Amygdala (tissue), 56 donors: ENCODE results near the gene TRIM32.
"Not testable (repeated sequence)": the region's sequence is repeated elsewhere in the genome, so short reads cannot be mapped to it uniquely, and the experiment has no call there.

ENCODE experiments used
- DNase-seq, 56 donors: peaks; one replicate each; lab custom pipeline; 2025; lab: John Stamatoyannopoulos, UW

TRIM32 gene

DNA sequence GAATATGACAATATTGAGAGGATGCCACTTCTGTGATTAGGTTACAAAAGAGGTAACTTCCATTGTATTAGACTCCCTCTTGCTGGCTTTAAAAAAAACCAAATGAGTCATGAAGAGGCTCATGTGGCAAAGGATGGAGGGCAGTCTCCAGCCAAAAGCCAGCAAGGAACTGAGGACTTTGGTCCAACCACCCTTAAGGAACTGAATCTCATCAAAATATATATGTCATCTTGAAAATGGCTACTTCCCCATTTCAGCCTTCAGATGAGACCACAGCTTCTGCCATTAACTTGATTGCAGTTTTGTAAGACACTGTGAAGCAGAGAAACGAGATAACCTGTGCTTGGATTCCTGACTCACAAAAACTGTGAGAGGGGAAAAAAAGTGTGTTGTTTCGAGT lies 15.5 kb upstream of the TRIM32 start:
- DNase-seq = no peak

DNA sequence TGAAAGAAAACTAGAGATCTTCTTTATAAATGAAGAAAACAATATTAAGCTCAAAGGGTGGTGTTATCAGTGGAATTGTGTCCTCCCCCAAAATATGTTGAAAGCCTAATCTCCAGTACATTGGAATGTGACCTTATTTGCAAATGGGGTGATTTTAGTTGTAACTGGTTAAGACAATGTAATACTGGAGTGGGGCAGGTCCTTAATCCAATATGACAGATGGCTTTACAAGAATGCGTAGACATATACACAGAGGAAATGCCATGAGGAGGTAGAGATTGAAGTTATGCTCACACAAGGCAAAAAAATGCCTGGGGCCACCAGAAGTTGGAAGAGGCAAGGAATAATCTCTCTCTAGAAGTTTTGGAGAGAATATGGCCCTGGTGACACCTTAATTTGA lies 13.7 kb upstream of the TRIM32 start:
- no peak for DNase-seq

DNA sequence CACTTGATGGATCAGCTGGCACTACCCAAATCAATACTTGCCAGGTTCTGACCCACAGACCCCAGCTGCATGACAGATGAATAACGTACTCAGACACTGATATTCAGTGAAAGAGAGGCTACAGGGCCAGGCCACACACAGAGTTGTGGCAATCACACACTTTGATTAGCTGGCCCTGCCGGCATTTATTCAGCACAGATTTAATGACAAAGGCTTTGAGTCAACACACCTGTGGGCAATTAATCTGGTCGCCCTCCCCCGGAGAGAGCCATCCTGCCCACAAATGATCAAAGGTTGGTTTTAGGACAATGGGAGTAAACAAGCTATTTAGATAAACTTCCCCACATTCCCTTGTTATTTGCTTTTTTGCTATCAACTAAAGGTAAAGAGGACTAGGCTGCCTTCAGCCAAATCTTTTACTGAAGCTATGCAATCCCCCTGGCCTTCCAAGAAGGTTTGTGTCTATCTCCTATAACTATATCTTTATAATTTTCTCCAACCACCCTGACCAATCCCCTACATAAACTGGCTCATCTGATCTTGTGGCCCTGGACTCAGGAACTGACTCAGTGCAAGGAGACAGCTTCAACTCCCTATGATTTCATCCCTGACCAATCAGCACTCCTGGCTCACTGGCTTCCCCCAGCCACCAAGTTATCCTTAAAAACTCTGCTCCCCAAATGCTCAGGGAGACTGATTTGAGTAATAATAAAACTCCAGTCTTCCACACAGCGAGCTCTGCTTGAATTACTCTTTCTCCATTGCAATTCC lies 12.7 kb upstream of the TRIM32 start:
- no peak for DNase-seq

DNA sequence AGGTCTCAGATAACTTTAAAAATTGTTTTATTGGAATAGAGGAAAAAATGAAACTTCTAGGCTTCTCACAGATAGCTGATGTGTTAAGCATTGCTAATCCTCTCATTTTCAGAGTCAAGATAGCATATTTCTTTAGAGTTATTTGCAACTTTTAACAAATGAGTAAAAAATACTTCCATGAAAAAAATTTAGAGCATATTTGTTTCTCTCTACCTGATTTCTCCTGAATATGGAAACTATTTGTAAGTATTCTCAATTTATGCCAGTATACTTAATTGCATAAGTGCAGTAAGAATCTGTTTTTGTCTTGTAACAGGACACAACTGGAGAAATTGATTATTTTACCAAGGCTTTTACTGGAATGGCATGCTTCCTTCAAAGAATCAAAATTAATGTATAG lies 3.6 kb upstream of the TRIM32 start:
- no peak for DNase-seq

DNA sequence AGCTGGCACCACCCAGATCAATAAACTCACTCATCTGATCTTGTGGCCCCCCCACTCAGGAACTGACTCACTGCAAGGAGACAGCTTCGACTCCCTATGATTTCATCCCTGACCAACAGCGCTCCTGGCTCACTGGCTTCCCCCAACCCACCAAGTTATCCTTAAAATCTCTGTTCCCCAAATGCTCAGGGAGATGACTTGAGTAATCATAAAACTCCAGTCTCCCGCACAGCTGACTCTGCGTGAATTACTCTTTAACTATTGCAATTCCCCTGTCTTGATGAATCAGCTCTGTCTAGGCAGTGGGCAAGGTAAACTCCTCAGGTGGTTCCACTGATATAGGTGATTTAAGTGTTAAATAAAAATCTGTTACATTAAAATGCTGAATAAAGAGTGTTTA lies 1.9 kb upstream of the TRIM32 start:
- DNase-seq = no peak

DNA sequence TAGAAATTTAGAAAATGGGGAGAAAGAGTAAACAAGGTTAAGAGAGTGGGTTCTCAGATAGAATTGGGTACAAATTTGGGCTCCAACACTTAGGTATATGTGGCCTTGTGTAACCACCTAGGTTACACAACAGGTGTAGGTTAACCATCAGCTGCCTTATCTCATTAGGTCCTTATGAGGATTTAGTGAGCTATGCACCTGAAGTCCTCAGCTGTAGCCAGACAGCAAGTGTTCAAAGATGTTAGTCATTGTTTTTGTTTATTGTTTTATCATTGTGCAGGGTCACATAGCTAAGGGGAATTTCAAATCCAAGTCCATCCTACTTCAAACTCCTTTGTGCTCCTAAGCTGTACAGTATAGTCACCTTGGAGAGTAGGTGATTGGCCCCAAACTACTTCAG lies 970 bp upstream of the TRIM32 start:
- DNase-seq = no peak

DNA sequence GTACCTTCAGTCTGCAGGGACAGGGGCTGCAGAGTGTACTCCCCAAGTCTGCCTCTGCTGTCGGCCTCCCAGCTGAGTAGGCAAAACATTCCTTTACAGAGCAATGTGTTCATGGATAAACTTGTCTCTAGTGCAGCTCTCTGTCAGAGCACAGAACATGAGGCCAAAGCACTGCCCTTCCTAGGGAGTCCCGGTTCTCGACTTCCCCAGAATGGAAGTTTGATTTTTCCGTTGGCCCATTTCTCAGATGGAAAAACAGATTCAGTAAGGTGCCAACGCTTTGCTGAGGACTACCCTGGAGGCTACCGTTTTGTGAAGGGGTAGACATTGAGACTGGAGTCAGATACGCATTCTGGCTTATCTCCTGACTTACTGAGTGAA lies 422 bp upstream of the TRIM32 start:
- no peak for DNase-seq

DNA sequence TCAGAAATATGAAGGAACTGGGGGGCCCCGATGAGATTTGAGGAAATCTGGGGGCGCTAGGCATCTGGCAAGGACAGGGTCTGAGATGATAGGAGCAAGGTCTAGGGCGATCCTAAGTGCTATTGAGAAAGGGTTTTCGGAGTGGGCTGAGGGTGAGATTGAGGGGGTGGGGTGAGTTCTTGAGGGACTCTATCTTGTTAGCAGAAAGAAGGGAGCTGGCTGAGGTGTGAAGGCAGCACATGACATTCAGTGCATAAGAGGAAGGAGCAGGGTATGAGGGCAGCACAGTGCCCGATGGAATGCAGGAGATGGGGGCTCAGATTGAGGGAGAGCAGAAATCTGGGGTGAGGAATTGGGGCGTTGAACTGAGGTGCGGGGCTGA lies 640 bp downstream of the TRIM32 start:
- DNase-seq = peak in 1 of 56 donors; percentile 47

DNA sequence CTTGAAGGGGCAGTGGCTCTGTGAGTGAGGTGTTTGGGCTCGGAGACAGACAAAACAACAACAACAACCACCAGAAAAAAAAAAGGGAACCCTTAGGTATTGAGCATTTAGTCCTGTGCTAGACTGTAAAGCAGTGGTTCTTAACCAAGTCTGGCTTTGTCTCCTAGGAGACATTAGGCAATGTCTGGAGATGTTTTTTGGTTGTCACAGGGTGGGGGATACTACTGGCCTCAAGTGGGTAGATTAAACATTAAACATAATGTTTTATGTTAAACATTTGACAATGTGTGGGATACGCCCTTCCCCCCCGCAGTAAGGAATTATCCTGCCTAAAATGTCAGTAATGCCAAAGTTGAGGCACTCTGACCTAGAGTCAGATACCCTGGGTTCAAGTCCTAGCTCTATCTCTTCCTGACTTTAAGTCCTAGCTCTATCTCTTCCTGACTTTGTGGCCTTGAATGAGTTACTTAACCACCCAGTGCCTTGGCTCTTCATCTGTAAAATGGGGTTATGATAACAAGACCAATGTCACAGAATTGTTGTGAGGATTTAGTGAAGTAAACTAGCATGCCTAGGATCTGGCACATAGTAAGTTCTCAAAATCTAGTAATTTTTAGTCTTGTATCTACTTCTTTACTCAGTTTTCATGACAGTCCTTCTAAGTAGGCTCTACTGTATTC lies 1.8 kb downstream of the TRIM32 start:
- DNase-seq = no peak

DNA sequence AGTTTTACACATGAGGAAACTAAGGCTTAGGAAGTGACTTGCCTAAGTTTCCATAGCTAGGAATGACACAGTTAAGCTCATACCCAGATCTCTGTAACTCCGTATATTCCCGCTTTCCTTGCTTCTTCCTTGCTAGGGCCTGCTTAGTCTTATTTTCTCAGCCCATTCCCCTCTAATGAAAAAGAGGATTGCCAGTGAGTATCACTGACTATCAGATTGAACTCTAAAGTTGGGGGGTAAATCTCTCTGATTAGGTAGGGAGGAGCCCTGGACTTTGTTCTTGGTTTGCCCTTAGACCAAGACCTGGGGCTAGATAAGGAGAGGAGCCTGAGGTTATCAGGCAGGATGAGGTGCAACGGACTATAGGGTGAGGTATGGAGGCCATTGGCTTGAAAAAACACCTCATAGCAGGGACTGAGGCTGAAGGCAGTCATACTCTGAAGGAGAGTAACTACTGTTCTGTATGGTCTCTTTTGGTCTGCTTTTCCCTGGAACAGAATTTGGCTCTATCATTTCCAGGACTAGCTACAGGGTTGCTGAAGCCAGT lies 2.5 kb downstream of the TRIM32 start:
- no peak for DNase-seq

DNA sequence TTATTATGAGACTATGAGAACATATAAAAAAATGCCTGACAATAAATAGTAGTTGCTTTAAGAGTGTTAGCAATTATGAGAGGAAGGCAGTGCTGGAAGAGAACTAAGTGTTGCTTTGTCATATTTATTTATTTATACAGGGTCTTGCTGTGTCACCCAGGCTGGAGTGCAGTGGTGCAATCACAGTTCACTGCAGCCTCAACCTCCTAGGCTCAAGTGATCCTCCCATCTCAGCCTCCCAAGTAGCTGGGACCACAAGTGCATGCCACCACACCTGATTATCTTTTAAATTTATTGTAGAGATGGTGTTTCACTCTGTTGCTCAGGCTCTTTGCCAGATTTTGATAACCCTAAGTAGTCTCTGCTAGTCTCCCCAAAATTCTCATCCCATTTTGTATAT lies 3.7 kb downstream of the TRIM32 start:
- DNase-seq = not testable (repeated sequence)

DNA sequence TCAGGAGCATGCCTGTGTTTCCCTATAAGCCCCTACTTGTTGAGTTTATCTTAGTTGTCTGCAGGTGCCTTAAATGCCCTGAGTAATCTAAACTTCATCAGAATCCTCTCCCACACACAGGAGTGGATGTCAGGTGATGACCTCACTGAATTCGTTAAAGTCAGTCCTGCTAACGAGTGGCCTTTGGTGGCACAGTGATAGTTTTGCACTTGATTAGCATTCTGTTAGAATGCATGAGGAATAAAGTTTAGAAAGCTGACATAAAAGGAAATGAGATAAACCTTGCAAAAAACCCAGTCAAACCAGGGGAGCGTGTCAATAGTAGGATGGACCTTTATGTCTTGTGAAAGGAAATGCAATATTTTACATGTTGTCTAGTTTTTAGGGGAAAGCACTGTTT lies 4.5 kb downstream of the TRIM32 start:
- DNase-seq = no peak

DNA sequence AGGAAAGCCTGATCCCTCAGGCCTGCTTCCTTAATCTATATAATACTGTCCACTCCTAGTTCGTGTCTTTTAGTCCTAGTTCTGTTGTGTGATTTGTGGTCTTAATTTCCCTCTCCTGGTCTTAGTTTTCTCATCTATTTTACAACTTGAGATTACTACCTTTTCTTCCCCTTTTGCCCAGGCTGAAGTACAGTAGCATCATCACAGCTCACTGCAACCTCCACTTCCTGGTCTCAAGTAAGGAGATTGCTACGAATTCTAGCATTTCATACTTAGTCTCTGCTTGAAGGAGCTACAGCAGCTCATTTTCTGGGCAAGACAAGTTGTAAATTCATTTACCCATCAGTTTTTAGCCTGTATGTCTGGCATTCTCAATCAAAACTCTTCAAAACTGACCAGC lies 5.5 kb downstream of the TRIM32 start:
- no peak for DNase-seq

DNA sequence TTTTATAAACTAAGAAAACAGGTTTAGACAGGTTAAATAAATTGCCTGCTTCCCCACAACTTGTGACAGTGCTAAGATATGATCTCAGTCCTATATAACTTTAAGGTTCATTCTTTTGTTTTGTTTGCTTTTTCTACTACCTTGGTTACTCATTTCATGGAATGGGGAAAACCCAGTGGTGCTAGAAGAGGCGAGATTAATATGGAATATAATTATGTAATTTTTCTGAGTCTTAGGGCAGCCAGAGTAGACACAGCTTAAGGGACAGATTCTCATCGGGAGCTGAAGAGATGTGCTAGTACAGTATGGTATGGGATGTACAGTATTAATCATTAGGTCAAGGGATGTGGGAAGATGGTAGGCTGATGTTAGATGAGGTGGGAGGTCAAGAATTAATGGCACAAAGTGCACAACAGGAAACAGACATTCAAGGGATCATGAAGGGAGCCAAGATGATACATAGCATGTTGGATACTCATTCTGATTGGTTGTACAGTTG lies 6.2 kb downstream of the TRIM32 start:
- DNase-seq = no peak

DNA sequence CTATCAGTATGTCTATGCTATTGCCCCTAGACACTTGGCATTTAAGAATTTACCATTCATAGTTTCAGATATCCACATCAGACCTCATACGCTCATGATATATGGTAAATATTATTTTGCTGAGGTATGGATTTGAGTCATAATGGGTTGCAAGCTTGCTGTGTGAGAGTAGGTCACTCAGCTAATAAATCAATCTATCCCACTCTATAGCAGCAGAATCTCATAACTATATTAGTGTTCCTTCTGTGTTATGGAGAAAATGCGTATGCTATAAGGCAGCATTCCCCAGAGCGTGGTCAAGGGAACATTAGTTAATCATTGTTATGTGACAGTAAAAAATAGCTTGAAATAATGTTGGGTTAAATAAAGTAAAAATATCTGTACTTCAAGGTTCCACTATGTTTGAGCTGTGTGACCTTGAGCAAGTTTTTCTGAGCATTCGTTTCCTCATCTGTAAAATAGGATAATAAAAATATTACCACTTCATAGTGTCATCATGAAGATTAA lies 7.7 kb downstream of the TRIM32 start:
- no peak for DNase-seq

DNA sequence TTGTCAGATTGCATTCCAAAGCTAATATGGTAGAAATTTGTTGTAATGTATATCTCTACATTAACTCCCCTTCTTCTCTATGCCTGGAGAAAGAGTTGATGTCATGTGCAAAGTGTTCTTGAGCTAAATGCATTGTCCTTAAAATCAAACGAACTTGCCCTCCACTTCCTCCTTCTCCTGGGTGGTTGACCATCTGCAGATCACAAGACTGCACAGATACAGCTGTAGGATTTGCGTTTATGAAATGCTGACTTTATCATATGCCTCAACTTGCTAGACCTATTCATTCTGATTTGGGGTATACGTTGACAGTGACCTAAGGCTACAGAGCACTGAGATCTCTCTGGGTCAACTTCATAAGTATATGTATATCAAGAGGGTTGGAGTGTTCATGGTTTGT lies 8.3 kb downstream of the TRIM32 start:
- DNase-seq = no peak

DNA sequence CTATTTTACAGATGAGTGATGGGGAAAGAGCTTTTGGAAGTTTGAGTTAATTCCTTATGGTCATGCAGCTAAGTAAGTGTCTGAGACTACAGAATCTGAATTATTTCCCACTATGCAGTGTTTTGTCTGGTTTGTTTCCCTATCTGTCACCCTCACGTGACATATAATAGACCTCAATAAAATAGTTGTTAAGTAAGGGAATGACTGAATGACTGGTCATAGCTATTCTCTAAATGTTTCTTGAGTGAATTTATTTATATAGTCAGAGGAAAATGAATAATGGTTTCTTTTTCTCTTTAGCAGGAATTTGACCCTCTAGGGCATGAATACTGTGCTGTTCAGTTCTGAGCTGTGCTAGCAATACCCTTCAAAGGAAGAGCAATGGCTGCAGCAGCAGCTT lies 10.3 kb downstream of the TRIM32 start:
- no peak for DNase-seq

DNA sequence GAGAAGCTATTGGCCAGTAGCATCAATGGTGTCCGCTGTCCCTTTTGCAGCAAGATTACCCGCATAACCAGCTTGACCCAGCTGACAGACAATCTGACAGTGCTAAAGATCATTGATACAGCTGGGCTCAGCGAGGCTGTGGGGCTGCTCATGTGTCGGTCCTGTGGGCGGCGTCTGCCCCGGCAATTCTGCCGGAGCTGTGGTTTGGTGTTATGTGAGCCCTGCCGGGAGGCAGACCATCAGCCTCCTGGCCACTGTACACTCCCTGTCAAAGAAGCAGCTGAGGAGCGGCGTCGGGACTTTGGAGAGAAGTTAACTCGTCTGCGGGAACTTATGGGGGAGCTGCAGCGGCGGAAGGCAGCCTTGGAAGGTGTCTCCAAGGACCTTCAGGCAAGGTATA lies 10.8 kb downstream of the TRIM32 start:
- peak in 8 of 56 donors; percentile 3 to 20 (median 10) for DNase-seq

DNA sequence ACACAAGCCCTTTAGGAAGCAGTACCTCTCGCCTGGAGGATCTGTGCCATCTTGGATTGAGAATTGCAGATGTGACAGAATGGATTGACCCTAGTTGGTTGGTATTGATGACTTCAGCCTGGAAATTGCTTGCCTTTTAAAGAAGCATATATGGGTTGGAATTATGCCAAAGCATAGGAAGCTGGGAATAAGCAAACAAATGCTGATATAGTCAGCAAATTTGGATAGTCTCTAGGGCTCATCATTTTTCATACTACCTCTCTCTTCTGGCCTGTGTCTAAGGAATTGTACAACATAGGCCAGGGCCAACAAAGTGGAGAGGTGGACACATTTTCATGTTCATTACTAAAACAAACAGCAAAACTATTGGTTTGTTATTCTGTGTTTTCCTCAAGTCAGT lies 13.2 kb downstream of the TRIM32 start:
- DNase-seq = no peak

DNA sequence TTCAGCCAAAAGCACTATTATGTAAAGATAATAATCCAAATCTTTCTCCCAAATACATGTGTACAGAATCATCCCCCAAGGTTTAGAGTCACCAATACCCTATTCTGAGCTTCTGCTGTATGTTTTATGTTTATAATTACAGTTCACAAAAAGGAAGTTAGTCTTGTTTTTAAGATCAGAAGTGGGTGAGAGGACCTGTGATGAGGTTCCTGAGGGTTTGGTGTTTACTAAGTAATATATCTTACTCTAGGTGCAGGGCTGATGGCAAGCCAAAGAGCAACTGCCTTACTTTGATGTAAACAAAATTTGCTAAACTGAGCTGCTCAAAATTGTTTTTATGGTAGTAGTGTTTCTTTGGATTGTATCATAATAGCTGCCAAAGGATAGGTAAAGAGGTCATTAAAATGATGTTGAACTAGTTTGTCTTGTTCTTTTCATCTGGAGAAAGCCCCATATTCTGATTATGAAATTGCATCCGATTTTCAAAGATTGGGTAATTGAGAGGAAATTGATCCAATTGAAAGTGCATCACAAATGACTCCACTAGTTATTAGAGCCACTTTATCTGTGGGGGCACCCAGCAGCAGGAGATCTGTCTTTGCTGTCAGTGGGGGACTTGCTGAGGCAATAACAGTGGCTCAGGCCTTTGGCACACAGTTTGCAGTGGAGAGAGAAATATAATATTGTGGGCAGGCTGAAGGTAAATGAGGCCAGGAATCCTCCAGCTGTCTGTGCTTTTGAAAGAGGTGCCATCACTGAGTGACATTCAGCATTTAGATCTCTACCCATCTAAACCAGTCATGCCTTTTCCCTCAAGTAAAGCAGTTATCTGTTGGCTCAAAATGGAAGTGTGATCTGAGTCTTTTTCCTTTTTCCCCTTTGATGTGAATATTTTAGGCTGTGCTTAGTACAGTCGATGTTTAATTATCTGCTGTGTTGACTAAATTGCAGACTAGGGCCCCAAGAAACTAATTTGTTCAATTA lies 14.1 kb downstream of the TRIM32 start:
- no peak for DNase-seq
